GM12873 (cell line): Measurements from ENCODE around the gene ZDHHC14.

Experiments
- CTCF ChIP-seq: IDR thresholded peaks from 2 replicates; pipeline ENCODE4 v1.5.1; 2012; ENCODE audit warnings: low read depth, mild to moderate bottlenecking, moderate library complexity, low read length, control low read depth; ENCODE audit not compliant: insufficient read depth; ENCODE audit errors: missing control alignments

ZDHHC14 gene

GRCh38 chr6:157597461-157598312, 216.7 kb downstream of the ZDHHC14 start:
- TF ChIP-seq CTCF, result peak; percentile 56

- no peak for TF ChIP-seq CTCF
Observed at GRCh38 chr6:157599191-157599590, 218.2 kb downstream of the ZDHHC14 start.

GRCh38 chr6:157600807-157601206, 219.8 kb downstream of the ZDHHC14 start:
- TF ChIP-seq CTCF, result no peak

- TF ChIP-seq CTCF, result no peak
Observed at GRCh38 chr6:157602521-157603295, 221.7 kb downstream of the ZDHHC14 start.

GRCh38 chr6:157603314-157603940, 222.4 kb downstream of the ZDHHC14 start:
- no peak for TF ChIP-seq CTCF

GRCh38 chr6:157603971-157604370, 223.0 kb downstream of the ZDHHC14 start:
- TF ChIP-seq CTCF, result no peak

- TF ChIP-seq CTCF, result no peak
Observed at GRCh38 chr6:157604816-157605215, 223.8 kb downstream of the ZDHHC14 start.
